IMR-90 (cell line): ENCODE measurements around the gene ITPKB. TPM values are rescaled to one million over a fixed set of nuclear protein-coding genes. Genes with fewer than 3 reads are reported as not detected.

Experiments
- ATAC-seq: fragments of 200-7000 bp; cut with Tn5 transposase; 2 replicates; pipeline ENCODE4 v1.9.1; 2020; ENCODE audit warnings: low read depth, mild to moderate bottlenecking, moderate library complexity
- BruUV-seq: library from RNA; stranded (reverse); fragments of 400-500 nt; replicated peaks from 2 replicates; lab custom pipeline; 2021; lab: Mats Ljungman, UMichigan
- CTCF ChIA-PET: fragments of 300-600 bp; formaldehyde crosslinking; extraction: SDS; loops from one replicate; lab custom pipeline; 2021; ENCODE audit warnings: antibody characterized with exemption; lab: Yijun Ruan, JAX
- POLR2A ChIA-PET: fragments of 300-600 bp; sonication (Branson Sonifier 250); formaldehyde crosslinking; loops from one replicate; lab custom pipeline; 2022; ENCODE audit warnings: antibody characterized with exemption; ENCODE audit not compliant: unreplicated experiment; lab: Charles Lee
- DNase-seq: peaks from one replicate; pipeline ENCODE4 v3.0.0; 2013
- H2AFZ ChIP-seq: replicated peaks from 2 replicates; pipeline ENCODE3; 2013; ENCODE audit warnings: low read length, mild to moderate bottlenecking; ENCODE audit not compliant: poor library complexity
- H2AK5ac ChIP-seq: 2 replicates; pipeline ENCODE4 v1.6.1; 2013; ENCODE audit warnings: low read depth, low read length, inconsistent platforms
- H2AK9ac ChIP-seq: replicated peaks from 2 replicates; pipeline ENCODE3; 2013; ENCODE audit warnings: mild to moderate bottlenecking, low read depth, low read length, moderate library complexity; ENCODE audit not compliant: poor library complexity
- H2BK120ac ChIP-seq: 2 replicates; pipeline ENCODE4 v1.6.1; 2013; ENCODE audit warnings: low read depth, low read length, inconsistent platforms
- H2BK15ac ChIP-seq: 3 replicates; pipeline ENCODE4 v1.6.1; 2013; ENCODE audit warnings: low read depth, low read length, inconsistent platforms
- H2BK20ac ChIP-seq: 2 replicates; pipeline ENCODE4 v1.6.1; 2013; ENCODE audit warnings: low read depth, mild to moderate bottlenecking, inconsistent platforms, low read length, moderate library complexity
- H2BK5ac ChIP-seq: 2 replicates; pipeline ENCODE4 v1.6.1; 2013; ENCODE audit warnings: mild to moderate bottlenecking, low read depth, low read length, inconsistent platforms; ENCODE audit not compliant: poor library complexity, severe bottlenecking
- H3K14ac ChIP-seq: replicated peaks from 2 replicates; pipeline ENCODE4 v1.6.1; 2013; ENCODE audit warnings: low read depth, low read length, inconsistent platforms
- H3K18ac ChIP-seq: 2 replicates; pipeline ENCODE4 v1.6.1; 2013; ENCODE audit warnings: low read depth, low read length, control low read depth
- H3K23ac ChIP-seq: 2 replicates; pipeline ENCODE4 v1.6.1; 2013; ENCODE audit warnings: low read depth, low read length, inconsistent platforms
- H3K27ac ChIP-seq: 2 replicates; pipeline ENCODE4 v1.5.1; 2013; ENCODE audit warnings: mild to moderate bottlenecking, control low read depth, low read length; ENCODE audit not compliant: insufficient read depth
- H3K27me3 ChIP-seq: 2 replicates; pipeline ENCODE4 v1.6.1; 2013; ENCODE audit warnings: low read length; ENCODE audit not compliant: control insufficient read depth, insufficient read depth
- H3K36me3 ChIP-seq: 2 replicates; pipeline ENCODE4 v1.6.1; 2013; ENCODE audit warnings: low read length, mixed read lengths; ENCODE audit not compliant: control insufficient read depth, insufficient read depth
- H3K4ac ChIP-seq: 2 replicates; pipeline ENCODE4 v1.6.1; 2013; ENCODE audit warnings: low read depth, low read length, inconsistent platforms
- H3K4me1 ChIP-seq: 2 replicates; pipeline ENCODE4 v1.6.1; 2013; ENCODE audit warnings: low read length, mixed read lengths; ENCODE audit not compliant: control insufficient read depth, insufficient read depth
- H3K4me2 ChIP-seq: 2 replicates; pipeline ENCODE4 v1.6.1; 2013; ENCODE audit warnings: low read depth, mild to moderate bottlenecking, control low read depth, low read length, moderate library complexity
- H3K4me3 ChIP-seq: 2 replicates; pipeline ENCODE4 v1.5.1; 2013; ENCODE audit warnings: low read depth, mild to moderate bottlenecking, control low read depth, low read length, moderate library complexity; ENCODE audit not compliant: insufficient read depth
- H3K56ac ChIP-seq: 2 replicates; pipeline ENCODE4 v1.6.1; 2013; ENCODE audit warnings: low read length, inconsistent platforms; ENCODE audit not compliant: insufficient read depth; ENCODE audit errors: extremely low read depth
- H3K79me1 ChIP-seq, 2 experiments: 2 replicates each; pipeline ENCODE4 v1.6.1; 2013; ENCODE audit warnings: low read length in 2 of 2, inconsistent platforms in 1 of 2, low read depth in 1 of 2
- H3K9ac ChIP-seq: 2 replicates; pipeline ENCODE4 v1.6.1; 2013; ENCODE audit warnings: low read depth, low read length, control low read depth
- H3K9me1 ChIP-seq: 2 replicates; pipeline ENCODE4 v1.6.1; 2013; ENCODE audit warnings: low read length, inconsistent platforms; ENCODE audit not compliant: insufficient read depth
- H3K9me3 ChIP-seq: 2 replicates; pipeline ENCODE4 v1.6.1; 2013; ENCODE audit warnings: low read length; ENCODE audit not compliant: control insufficient read depth, insufficient read depth
- H4K20me1 ChIP-seq: 2 replicates; pipeline ENCODE4 v1.6.1; 2013; ENCODE audit warnings: low read length, inconsistent platforms; ENCODE audit not compliant: insufficient read depth
- H4K5ac ChIP-seq: 2 replicates; pipeline ENCODE4 v1.6.1; 2013; ENCODE audit warnings: mild to moderate bottlenecking, low read depth, low read length, control low read depth
- H4K8ac ChIP-seq, 2 experiments: 2 replicates each; pipeline ENCODE4 v1.6.1; 2013; ENCODE audit warnings: low read depth in 2 of 2, low read length in 2 of 2, control low read depth in 1 of 2, inconsistent platforms in 1 of 2
- H4K91ac ChIP-seq: 2 replicates; pipeline ENCODE4 v1.6.1; 2013; ENCODE audit warnings: low read depth, low read length, inconsistent platforms; ENCODE audit not compliant: insufficient read depth
- BHLHE40 ChIP-seq: fragments of 150-350 bp; IDR thresholded peaks from 2 replicates; pipeline ENCODE4 v1.6.1; 2016; ENCODE audit warnings: mild to moderate bottlenecking, low read depth, low read length
- CHD1 ChIP-seq: IDR thresholded peaks from 2 replicates; pipeline ENCODE4 v1.6.1; 2012; ENCODE audit warnings: low read depth, low read length, improper control_type of control experiment
- MAFK ChIP-seq: IDR thresholded peaks from 2 replicates; pipeline ENCODE4 v1.6.1; 2012; ENCODE audit warnings: low read depth, low read length, improper control_type of control experiment
- MXI1 ChIP-seq: IDR thresholded peaks from 2 replicates; pipeline ENCODE4 v1.6.1; 2012; ENCODE audit warnings: low read depth, mild to moderate bottlenecking, low read length, moderate library complexity, borderline replicate concordance
- POLR2A ChIP-seq: IDR thresholded peaks from 2 replicates; pipeline ENCODE4 v1.6.1; 2012; ENCODE audit warnings: mild to moderate bottlenecking, low read depth, low read length
- RFX5 ChIP-seq: IDR thresholded peaks from 2 replicates; pipeline ENCODE4 v1.8.0; 2012; ENCODE audit warnings: low read depth, mild to moderate bottlenecking, low read length, moderate library complexity
- WGBS, 2 experiments: methylation state at CpG; one replicate each; pipeline versions ENCODE4 v1.1.5 to v1.1.7; 2013; ENCODE audit warnings: missing lambda C conversion rate in 2 of 2; ENCODE audit not compliant: insufficient read length in 1 of 2; ENCODE audit errors: extremely low coverage in 2 of 2; 5-methylcytosine and 5-hydroxymethylcytosine counted together
- dilution Hi-C: fragments of 300-500 bp; cut with HindIII; formaldehyde crosslinking; loops from one replicate; pipeline ENCODE4 v1.14.3; 2018; ENCODE audit warnings: low sequenced_read_pairs; ENCODE audit not compliant: unreplicated experiment
- in situ Hi-C: fragments of 300-500 bp; cut with MboI; formaldehyde crosslinking; loops from 3 replicates; pipeline ENCODE4 v1.14.3; 2019; ENCODE audit warnings: low sequenced_read_pairs, inconsistent platforms, mixed read lengths
- intact Hi-C: fragments of 100-400 bp; cut with micrococcal nuclease; formaldehyde crosslinking; loops from 2 replicates; pipeline ENCODE4 v1.10.0; 2022
- polyA plus RNA-seq, 3 experiments: library from polyadenylated mRNA; depleted of rRNA; stranded (reverse); fragments of >200 nt; gene quantifications; 2 replicates each; pipeline ENCODE4 v1.2.3, GENCODE V29; 2012; ENCODE audit warnings: low replicate concordance in 1 of 3
- total RNA-seq: library from RNA; depleted of rRNA; stranded (reverse); fragments of >200 nt; gene quantifications from 2 replicates; pipeline ENCODE4 v1.2.3, GENCODE V29; 2012

The ITPKB gene
- total and polyA plus RNA-seq, 2 of the 4 experiments (the other 2 are of a cell fraction): 0.72 to 1.4 TPM

DNA sequence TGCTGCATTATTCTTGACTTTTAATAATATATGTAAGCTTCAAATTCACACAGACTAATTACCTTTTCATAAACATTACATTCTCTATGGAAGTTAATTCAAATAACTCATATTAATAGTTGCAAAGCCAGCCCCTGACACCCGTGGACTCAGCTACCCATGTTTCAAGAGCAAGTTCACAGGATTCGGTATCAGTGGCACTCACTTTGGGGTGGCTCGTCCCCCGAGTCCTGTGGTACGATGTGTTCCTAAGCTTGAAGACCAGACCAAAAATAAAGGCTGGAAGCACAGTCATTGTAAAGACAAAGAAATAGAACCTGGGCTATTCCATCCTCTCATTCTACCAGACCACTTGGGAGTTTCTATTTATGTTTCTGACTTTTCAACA is 70.9 kb downstream of the ITPKB start:
- POLR2A ChIA-PET: no interaction called here
- H4K20me1 ChIP-seq: peaks cover 5% of the 10 kb centered on the region
- no peak overlapping the region for H3K4me3 ChIP-seq
- H2AFZ ChIP-seq: no peak overlapping the region
- H3K79me1 ChIP-seq: 0 out of 4 replicates have a peak, but pooled peaks cover 0 to 3% of the 10 kb centered on the region in 2 experiments
- no peak overlapping the region for H3K9ac ChIP-seq
- no peak overlapping the region for H2BK120ac ChIP-seq
- no peak overlapping the region for H4K91ac ChIP-seq
- no peaks in the 10 kb centered on the region for H3K27me3 ChIP-seq
- dilution Hi-C loops: no loop called here
- no peak overlapping the region for H3K23ac ChIP-seq
- no peaks in the 10 kb centered on the region for H3K9me3 ChIP-seq
- DNase-seq: no peak
- no peak overlapping the region for H3K4me2 ChIP-seq
- no peak overlapping the region for H3K18ac ChIP-seq
- no peak overlapping the region for H3K27ac ChIP-seq
- no peak overlapping the region for H2AK5ac ChIP-seq
- in situ Hi-C loops: no loop called here
- H4K8ac ChIP-seq: no peak overlapping the region
- H3K56ac ChIP-seq: no peak overlapping the region
- no peak overlapping the region for H2BK20ac ChIP-seq
- no TSS peak for BruUV-seq
- no peak overlapping the region for H3K14ac ChIP-seq
- H2BK5ac ChIP-seq: no peak overlapping the region
- no peak overlapping the region for H3K4ac ChIP-seq
- intact Hi-C loops: no loop called here
- TF ChIP-seq RFX5 (no peak), BHLHE40 (no peak), MAFK (no peak), CHD1 (no peak), POLR2A (no peak), MXI1 (no peak)
- H3K4me1 ChIP-seq: peaks cover 13% of the 10 kb centered on the region
- peaks cover 16% of the 10 kb centered on the region for H3K9me1 ChIP-seq
- ATAC-seq: no peak
- no peak overlapping the region for H4K5ac ChIP-seq
- no peaks in the 10 kb centered on the region for H3K36me3 ChIP-seq
- H2BK15ac ChIP-seq: no peak overlapping the region
- CTCF ChIA-PET: interaction anchor here (1.0 kb wide), 1 partner anchor 121 kb away, joined by 3 read pairs; no protein-coding TSS in a partner anchor
- no peak overlapping the region for H2AK9ac ChIP-seq
- WGBS, 2 experiments: 83% methylated on average over 4 of the region's 5 CpGs; no CpG with 5 or more reads in 1 of the 2 experiments
